HG02884 (cell line): ENCODE results near the gene SEM1.
"Not testable (repeated sequence)": the region's sequence is repeated elsewhere in the genome, so short reads cannot be mapped to it uniquely, and the experiment has no call there.

Experiments
- ATAC-seq: cut with Tn5 transposase; IDR thresholded peaks from one replicate; pipeline ENCODE4 v1.9.1; 2021; ENCODE audit warnings: mild to moderate bottlenecking, moderate library complexity; ENCODE audit not compliant: unreplicated experiment

SEM1 gene

GRCh38 chr7:96665689-96666088 is 44.0 kb downstream of the SEM1 start:
- no peak for ATAC-seq

GRCh38 chr7:96664793-96665192 is 44.9 kb downstream of the SEM1 start:
- no peak for ATAC-seq

DNA sequence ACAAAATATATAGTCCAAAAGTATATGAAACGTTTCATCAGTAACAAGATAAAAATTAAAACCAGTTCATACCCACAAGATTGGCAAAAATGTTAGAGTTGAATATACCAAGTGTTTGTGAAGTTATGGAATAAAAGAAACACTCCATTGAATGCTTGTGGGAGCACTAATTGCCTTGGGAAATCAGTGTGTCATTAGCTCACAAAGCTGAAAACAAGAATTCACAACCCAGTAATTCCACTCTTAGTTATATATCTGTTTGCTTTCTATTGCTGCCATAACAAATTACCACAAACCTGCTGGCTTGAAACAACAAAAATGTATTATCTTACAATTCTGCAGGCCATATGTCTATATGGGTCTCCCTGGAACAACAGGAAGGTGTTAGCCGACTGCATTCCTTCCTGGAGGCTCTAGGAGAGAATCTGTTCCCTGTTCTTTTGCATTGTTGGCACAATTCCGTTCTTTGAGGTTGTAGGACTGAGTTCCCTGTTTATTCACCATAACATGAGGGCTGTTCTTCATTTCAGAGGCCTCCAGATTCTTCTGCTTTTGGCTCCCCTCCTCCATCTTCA is 45.7 kb downstream of the SEM1 start:
- no peak for ATAC-seq

- ATAC-seq = peak; percentile 94
Observed at GRCh38 chr7:96663457-96663856, 46.2 kb downstream of the SEM1 start.

DNA sequence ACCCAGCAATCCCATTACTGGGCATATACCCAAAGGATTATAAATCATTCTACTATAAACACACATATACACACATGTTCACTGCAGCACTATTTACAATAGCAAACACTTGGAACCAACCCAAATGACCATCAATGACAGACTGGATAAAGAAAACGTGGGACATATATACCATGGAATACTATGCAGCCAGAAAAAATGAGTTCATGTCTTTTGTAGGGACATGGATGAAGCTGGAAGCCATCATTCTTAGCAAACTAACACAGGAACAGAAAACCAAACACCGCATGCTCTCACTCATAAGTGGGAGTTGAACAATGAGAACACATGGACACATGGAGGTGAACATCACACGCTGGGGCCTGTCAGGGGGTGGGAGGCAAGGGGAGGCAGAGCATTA is 47.5 kb downstream of the SEM1 start:
- not testable (repeated sequence) for ATAC-seq

DNA sequence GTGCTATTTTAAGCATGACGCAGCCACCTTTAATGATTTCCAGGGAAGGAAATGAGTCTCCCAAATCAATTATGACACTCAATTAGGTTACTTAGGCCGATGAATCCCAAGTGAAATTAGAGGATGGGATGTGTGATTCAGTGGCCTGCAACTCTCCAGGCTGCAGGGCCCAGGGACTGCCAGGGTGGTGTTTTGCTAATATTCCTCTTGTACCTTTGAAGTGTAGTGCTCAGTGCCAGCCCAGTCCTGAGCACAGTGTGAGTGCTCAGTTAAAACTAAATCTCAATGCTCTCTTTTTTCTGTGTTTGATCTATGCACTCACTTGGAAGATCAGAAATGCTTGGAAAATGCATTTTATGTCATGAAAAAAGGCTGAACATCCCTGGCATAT is 51.6 kb downstream of the SEM1 start:
- ATAC-seq = no peak

DNA sequence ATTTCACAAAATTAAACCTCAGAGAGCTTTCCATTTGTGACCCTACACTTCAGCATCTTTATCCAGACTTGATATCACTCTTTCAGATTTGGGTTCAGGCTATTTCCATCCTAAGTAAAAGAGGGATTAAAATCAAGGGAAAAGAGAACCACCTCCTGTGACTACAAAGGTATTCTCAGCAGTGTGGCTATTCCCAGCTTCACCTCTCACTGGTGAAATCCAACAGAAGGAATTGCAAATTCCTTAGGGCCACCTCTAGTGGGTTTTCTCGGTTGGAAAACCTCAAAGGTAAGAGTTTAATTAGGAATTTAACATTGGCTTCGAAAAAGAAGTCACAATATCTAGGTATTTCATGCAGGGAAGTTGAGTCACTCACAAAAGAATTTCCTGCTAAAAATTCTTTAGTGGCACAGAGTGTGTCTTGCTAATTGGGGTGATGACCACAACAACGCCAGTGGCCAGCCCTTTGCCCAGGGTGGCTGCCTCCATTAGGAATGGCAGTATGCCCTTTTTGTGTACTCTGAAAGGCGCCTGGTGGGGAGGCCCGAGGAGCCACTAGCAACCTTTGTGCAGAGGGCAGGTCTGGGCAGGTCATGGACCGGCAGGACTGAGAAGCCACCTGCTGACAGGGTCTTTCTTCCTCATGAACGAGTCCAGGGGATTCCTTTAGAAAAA is 52.2 kb downstream of the SEM1 start:
- ATAC-seq = no peak

DNA sequence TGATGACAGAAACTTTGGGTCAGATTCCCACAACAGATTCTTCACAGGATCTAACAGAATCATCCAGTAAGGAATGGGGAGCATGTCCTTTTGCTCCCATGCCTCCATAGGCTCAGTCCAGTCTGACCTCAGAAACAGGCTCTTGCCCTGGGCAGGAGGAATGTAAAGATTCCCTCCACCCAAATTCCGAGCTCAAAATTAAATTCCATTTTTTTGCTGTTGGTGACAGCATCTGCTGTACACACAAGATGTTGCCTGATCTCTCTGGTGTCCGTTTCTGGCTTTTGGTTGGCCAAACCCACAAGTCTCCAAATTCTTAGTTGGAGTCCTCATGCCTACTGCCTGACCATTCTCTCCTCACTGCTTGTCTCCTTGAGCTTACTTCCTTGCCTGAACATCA is 53.7 kb downstream of the SEM1 start:
- ATAC-seq = no peak

GRCh38 chr7:96654630-96655188 is 54.9 kb downstream of the SEM1 start:
- no peak for ATAC-seq

DNA sequence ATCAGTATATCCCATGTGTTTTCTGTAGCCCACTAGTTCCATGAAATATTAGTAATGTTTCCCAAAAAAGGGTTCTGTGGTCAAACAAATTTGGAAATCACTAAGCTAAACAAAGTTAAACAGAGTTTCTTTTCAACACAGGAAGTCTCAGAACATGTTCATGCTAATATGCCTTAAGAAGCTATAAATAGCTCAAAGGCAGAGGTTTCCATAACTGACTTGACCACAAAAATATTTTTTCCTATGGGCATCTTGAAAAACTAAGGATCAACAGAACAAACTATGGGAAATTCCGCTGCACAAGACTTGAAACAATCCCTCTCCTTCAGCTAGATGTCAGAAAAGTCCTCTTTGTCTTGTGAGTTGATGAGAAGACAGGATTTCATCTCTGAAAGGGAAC is 59.7 kb downstream of the SEM1 start:
- no peak for ATAC-seq

DNA sequence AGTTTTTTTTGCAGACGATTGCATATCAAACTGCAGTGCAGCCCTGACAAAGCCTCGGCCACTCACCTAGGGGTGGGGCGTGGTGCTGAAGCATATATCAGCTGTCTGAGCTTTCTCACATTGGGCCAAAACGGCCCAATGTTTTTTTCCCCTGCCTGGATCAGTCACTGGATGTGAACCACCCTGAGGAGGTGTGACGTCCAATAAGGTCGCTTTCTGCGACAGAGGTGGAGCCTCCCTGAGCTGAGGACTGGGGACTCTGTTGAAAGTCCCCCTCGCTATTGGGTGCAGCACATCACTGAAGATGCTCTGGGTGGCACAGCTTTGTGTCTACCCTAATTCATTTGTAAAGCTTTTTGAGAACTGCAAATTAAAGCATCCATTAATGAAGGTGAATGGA is 60.9 kb downstream of the SEM1 start:
- ATAC-seq = no peak

DNA sequence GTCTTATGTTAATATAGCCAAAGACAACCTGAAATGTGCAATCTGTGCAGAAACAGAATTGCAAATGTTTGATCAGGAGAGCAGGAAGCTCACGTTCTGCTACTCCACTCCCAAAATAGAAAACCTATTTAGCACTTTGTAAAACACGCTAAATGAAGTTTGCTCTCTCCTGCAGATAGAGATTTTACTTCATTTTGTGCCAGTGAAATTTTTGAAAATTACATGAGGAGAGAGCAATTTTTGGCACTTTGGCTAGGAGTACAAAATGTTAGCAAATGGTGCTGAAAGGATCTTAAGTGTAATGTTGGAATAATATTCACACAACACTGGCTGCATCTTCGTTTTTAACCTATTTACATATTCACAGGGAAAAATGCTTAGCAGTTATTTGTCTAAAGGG is 61.9 kb downstream of the SEM1 start:
- no peak for ATAC-seq

- ATAC-seq = no peak
Observed at GRCh38 chr7:96645084-96645483, 64.6 kb downstream of the SEM1 start.

DNA sequence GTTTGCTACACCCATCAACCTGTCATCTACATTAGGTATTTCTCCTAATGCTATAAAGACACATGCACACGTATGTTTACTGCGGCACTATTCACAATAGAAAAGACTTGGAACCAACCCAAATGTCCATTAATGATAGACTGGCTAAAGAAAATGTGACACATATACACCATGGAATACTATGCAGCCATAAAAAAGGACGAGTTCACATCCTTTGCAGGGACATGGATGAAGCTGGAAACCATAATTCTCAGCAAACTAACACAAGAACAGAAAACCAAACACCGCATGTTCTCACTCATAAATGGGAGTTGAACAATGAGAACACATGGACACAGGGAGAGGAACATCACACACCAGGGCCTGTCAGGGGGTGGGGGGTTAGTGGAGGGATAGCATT is 66.2 kb downstream of the SEM1 start:
- not testable (repeated sequence) for ATAC-seq

DNA sequence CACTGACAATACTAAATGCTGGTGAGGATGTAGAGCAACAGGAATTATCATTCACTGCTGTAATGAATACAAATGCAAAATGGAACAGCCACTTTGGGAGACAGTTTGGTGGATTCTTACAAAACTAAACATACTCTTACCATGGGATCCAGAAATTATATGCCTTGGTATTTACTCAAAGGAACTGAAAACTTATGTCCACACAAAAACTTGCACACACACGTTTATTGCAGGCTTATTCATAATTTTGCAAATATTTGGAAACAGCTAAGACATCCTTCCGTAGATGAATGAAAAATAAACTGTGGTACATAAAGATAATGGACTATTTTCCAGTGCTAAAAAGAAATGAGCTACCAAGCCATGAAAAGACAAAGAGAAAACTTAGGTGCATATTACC is 69.6 kb downstream of the SEM1 start:
- ATAC-seq = no peak
